Neural cell (in vitro differentiated cells): Measurements from ENCODE around the gene ERMARD.

ENCODE experiments used
- EP300 ChIP-seq: fragments of 450-650 bp; conservative IDR thresholded peaks from 2 replicates; pipeline ENCODE4 v1.6.1; 2014; ENCODE audit warnings: antibody characterized with exemption, mild to moderate bottlenecking, moderate library complexity; ENCODE audit not compliant: poor library complexity, severe bottlenecking
- EZH2 ChIP-seq: fragments of 200-600, 300-800 bp; shearing (Covaris generic), sonication (generic); IDR thresholded peaks from 2 replicates; pipeline ENCODE4 v1.6.1; 2014; ENCODE audit warnings: antibody characterized with exemption, low read length, borderline replicate concordance, mild to moderate bottlenecking; ENCODE audit not compliant: insufficient read depth, poor library complexity, severe bottlenecking
- MXI1 ChIP-seq: fragments of 450-650 bp; conservative IDR thresholded peaks from 2 replicates; pipeline ENCODE4 v1.6.1; 2014; ENCODE audit warnings: antibody characterized with exemption, mild to moderate bottlenecking; ENCODE audit not compliant: poor library complexity, severe bottlenecking
- TF ChIP-seq, protein P1 (sequence below): fragments of 450-650 bp; IDR thresholded peaks from 2 replicates; pipeline ENCODE4 v1.5.1; 2014; ENCODE audit warnings: antibody characterized with exemption, mild to moderate bottlenecking, moderate library complexity; ENCODE audit not compliant: poor library complexity, severe bottlenecking

DNA sequence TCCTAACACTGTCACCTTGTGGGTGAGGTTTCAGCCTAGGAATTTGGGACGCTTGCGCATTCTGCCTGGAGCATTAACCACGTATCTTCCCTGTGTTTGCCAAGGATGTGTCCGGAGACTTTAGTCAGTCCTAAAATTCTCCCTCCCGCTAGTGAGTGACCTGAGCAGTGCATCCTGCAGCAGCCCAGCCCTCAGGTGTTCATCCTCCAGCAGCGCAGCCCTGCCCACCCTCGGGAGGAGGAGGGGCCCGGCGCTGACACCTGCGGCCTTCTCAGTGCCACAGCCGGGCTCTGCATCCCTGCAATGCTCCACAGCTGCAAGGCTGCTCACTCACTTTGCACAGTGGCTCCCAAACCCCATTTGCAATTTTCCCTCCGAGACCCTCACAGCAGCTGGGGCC lies 79.5 kb downstream of the ERMARD start:
- TF ChIP-seq, protein P1, sequence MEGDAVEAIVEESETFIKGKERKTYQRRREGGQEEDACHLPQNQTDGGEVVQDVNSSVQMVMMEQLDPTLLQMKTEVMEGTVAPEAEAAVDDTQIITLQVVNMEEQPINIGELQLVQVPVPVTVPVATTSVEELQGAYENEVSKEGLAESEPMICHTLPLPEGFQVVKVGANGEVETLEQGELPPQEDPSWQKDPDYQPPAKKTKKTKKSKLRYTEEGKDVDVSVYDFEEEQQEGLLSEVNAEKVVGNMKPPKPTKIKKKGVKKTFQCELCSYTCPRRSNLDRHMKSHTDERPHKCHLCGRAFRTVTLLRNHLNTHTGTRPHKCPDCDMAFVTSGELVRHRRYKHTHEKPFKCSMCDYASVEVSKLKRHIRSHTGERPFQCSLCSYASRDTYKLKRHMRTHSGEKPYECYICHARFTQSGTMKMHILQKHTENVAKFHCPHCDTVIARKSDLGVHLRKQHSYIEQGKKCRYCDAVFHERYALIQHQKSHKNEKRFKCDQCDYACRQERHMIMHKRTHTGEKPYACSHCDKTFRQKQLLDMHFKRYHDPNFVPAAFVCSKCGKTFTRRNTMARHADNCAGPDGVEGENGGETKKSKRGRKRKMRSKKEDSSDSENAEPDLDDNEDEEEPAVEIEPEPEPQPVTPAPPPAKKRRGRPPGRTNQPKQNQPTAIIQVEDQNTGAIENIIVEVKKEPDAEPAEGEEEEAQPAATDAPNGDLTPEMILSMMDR = no peak
- no peak for TF ChIP-seq EP300
- TF ChIP-seq MXI1 = no peak
- no peak for TF ChIP-seq EZH2
